Nephron (organoid): ENCODE measurements around the gene LHCGR.

Source experiments
- H3K27ac Mint-ChIP-seq, 3 experiments: 2 replicates each; pipeline ENCODE4 v1.8.0; 2020; ENCODE audit warnings: mixed read lengths in 3 of 3, mild to moderate bottlenecking in 2 of 3, moderate library complexity in 1 of 3
- H3K27me3 Mint-ChIP-seq: 2 replicates; pipeline ENCODE4 v1.8.0; 2021; ENCODE audit warnings: low read depth, mild to moderate bottlenecking, moderate library complexity, mixed read lengths
- H3K36me3 Mint-ChIP-seq: 2 replicates; pipeline ENCODE4 v1.8.0; 2020; ENCODE audit warnings: low read depth, mixed read lengths
- H3K4me1 Mint-ChIP-seq: 2 replicates; pipeline ENCODE4 v1.8.0; 2020; ENCODE audit warnings: mixed read lengths
- H3K4me3 Mint-ChIP-seq, 3 experiments: 2 replicates each; pipeline ENCODE4 v1.8.0; 2020; ENCODE audit warnings: mild to moderate bottlenecking in 3 of 3, mixed read lengths in 3 of 3, moderate library complexity in 2 of 3
- H3K9me3 Mint-ChIP-seq: 2 replicates; pipeline ENCODE4 v1.8.0; 2020; ENCODE audit warnings: mixed read lengths
- CTCF ChIP-seq, 3 experiments: fragments of 200-600 bp; sonication (generic); IDR thresholded peaks; one replicate each; pipeline ENCODE4 v1.5.0; 2021; ENCODE audit warnings: antibody characterized with exemption in 3 of 3; ENCODE audit not compliant: unreplicated experiment in 3 of 3

Gene LHCGR

GRCh38 chr2:48691935-48692691 is 63.4 kb downstream of the LHCGR start:
- Mint-ChIP-seq H3K27ac (no peak overlapping the region), H3K36me3 (no peaks in the 10 kb centered on the region), H3K9me3 (no peaks in the 10 kb centered on the region), H3K4me3 (no peak overlapping the region), H3K27me3 (no peaks in the 10 kb centered on the region), H3K4me1 (no peaks in the 10 kb centered on the region)
- no peak for TF ChIP-seq CTCF (IDR thresholded peaks at IDR 0.05; ENCODE audit: unreplicated experiment in 3 of 3)

- Mint-ChIP-seq H3K27ac (no peak overlapping the region), H3K4me3 (no peak overlapping the region), H3K9me3 (no peaks in the 10 kb centered on the region), H3K36me3 (no peaks in the 10 kb centered on the region), H3K27me3 (no peaks in the 10 kb centered on the region), H3K4me1 (no peaks in the 10 kb centered on the region)
- TF ChIP-seq CTCF (IDR thresholded peaks at IDR 0.05; ENCODE audit: unreplicated experiment in 3 of 3) = no peak
Measured at GRCh38 chr2:48685126-48685525, 70.4 kb downstream of the LHCGR start.

DNA sequence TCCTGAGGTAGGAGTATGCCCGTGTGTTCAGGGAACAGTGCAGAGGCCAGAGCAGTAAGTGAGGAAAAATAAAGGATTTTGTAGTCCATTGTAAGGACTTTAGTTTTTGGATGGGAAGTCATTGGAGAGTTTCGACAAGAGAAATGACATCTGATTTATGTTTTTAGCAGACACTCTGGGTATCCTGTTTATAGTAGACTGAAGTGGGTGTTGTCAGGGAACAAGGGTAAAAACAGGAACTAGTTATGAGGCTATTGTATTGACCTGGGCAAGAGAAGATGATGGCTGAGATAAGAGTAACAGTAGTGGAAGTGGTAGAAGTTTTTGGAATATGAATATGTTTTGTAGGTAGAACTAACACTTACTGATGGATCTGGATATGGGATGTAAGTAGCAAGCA is 78.1 kb downstream of the LHCGR start:
- Mint-ChIP-seq H3K9me3 (peaks cover under 1% of the 10 kb centered on the region), H3K4me3 (no peak overlapping the region), H3K4me1 (peaks cover 7% of the 10 kb centered on the region), H3K36me3 (no peaks in the 10 kb centered on the region), H3K27me3 (no peaks in the 10 kb centered on the region), H3K27ac (no peak overlapping the region)
- TF ChIP-seq CTCF (IDR thresholded peaks at IDR 0.05; ENCODE audit: unreplicated experiment in 3 of 3) = no peak

DNA sequence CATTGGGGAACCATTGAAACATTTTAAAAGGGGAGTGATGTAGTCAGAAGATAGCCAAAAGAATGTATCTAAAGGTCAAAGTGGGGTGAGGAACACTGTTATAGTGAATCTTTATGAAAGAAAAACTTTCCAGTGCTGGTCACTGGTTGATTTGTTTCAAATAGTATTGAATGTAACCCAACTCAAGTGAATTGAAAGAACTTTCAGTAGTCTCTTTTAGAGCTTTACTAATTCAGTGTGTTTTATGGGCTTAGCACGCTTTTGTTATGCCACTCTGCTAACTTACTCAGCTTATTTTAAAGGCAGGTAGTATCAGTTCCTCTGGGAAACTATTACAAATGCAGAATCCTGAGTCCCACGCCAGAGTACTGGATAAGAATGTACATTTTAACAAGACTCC is 80.6 kb downstream of the LHCGR start:
- no peak overlapping the region for H3K4me3 Mint-ChIP-seq
- no peak overlapping the region for H3K27ac Mint-ChIP-seq
- H3K36me3 Mint-ChIP-seq = peaks cover 13% of the 10 kb centered on the region
- H3K9me3 Mint-ChIP-seq = peaks cover 11% of the 10 kb centered on the region
- peaks cover 7% of the 10 kb centered on the region for H3K4me1 Mint-ChIP-seq
- no peaks in the 10 kb centered on the region for H3K27me3 Mint-ChIP-seq
- TF ChIP-seq CTCF (IDR thresholded peaks at IDR 0.05; ENCODE audit: unreplicated experiment in 3 of 3) = no peak

- H3K4me1 Mint-ChIP-seq = peaks cover 7% of the 10 kb centered on the region
- H3K27ac Mint-ChIP-seq = no peak overlapping the region
- no peaks in the 10 kb centered on the region for H3K27me3 Mint-ChIP-seq
- no peak overlapping the region for H3K4me3 Mint-ChIP-seq
- TF ChIP-seq CTCF (IDR thresholded peaks at IDR 0.05; ENCODE audit: unreplicated experiment in 3 of 3) = no peak
- peaks cover 11% of the 10 kb centered on the region for H3K9me3 Mint-ChIP-seq
- H3K36me3 Mint-ChIP-seq = peaks cover 13% of the 10 kb centered on the region
Measured at GRCh38 chr2:48673581-48673980, 81.9 kb downstream of the LHCGR start.

- Mint-ChIP-seq H3K4me1 (no peaks in the 10 kb centered on the region), H3K27me3 (no peaks in the 10 kb centered on the region), H3K36me3 (peaks cover 13% of the 10 kb centered on the region), H3K27ac (no peak overlapping the region), H3K9me3 (peaks cover 15% of the 10 kb centered on the region), H3K4me3 (no peak overlapping the region)
- no peak for TF ChIP-seq CTCF (IDR thresholded peaks at IDR 0.05; ENCODE audit: unreplicated experiment in 3 of 3)
Measured at GRCh38 chr2:48668992-48669391, 86.5 kb downstream of the LHCGR start.
